Activated B cell treated with CpG ODN at 0.5 μM for 24 hours (primary cell): ENCODE results near the gene PPP2R2C. TPM values are rescaled to one million over a fixed set of nuclear protein-coding genes. Genes with fewer than 3 reads are reported as not detected.

Source experiments
- ATAC-seq: fragments of 200-7000 bp; cut with Tn5 transposase; one replicate; pipeline ENCODE4 v1.10.0; 2021; ENCODE audit warnings: low read depth, mild to moderate bottlenecking, moderate library complexity
- CTCF ChIA-PET: fragments of 350-600 bp; sonication (Branson Sonifier 250); formaldehyde crosslinking; loops from one replicate; lab custom pipeline; 2021; ENCODE audit warnings: antibody characterized with exemption; lab: Charles Lee
- POLR2A ChIA-PET: fragments of 350-600 bp; sonication (Branson Sonifier 250); formaldehyde crosslinking; loops from one replicate; lab custom pipeline; 2021; ENCODE audit warnings: antibody characterized with exemption; lab: Charles Lee
- DNase-seq: peaks from one replicate; pipeline ENCODE4 v3.0.0; 2022
- H3K27ac Mint-ChIP-seq: one replicate; pipeline ENCODE4 v1.8.0; 2020; ENCODE audit warnings: mixed read lengths
- H3K27me3 Mint-ChIP-seq: one replicate; pipeline ENCODE4 v1.8.0; 2021; ENCODE audit warnings: mixed read lengths
- H3K36me3 Mint-ChIP-seq: one replicate; pipeline ENCODE4 v1.8.0; 2021; ENCODE audit warnings: low read depth, mixed read lengths
- H3K4me1 Mint-ChIP-seq: one replicate; pipeline ENCODE4 v1.8.0; 2021; ENCODE audit warnings: mixed read lengths
- H3K4me3 Mint-ChIP-seq: one replicate; pipeline ENCODE4 v1.8.0; 2020; ENCODE audit warnings: mild to moderate bottlenecking, mixed read lengths
- H3K9me3 Mint-ChIP-seq: one replicate; pipeline ENCODE4 v1.8.0; 2020; ENCODE audit warnings: mixed read lengths
- CTCF ChIP-seq: fragments of 200-600 bp; IDR thresholded peaks from one replicate; pipeline ENCODE4 v1.8.0; 2022; ENCODE audit warnings: antibody characterized with exemption, mild to moderate bottlenecking
- intact Hi-C: fragments of 100-400 bp; cut with micrococcal nuclease; formaldehyde crosslinking; loops from one replicate; pipeline ENCODE4 v1.15.1; 2024
- total RNA-seq: library from RNA; stranded (reverse); gene quantifications from 2 replicates; pipeline ENCODE4 v1.2.3, GENCODE V29; 2022

The PPP2R2C gene
- total RNA-seq, 1 donor from 2014 or later, result not detected

GRCh38 chr4:6435010-6435409 is 37.4 kb downstream of the PPP2R2C start:
- H3K36me3 Mint-ChIP-seq, result no peaks in the 10 kb centered on the region
- no peaks in the 10 kb centered on the region for H3K4me1 Mint-ChIP-seq
- H3K9me3 Mint-ChIP-seq, result peaks cover 7% of the 10 kb centered on the region
- TF ChIP-seq CTCF, result no peak
- DNase-seq (no peak), ATAC-seq (no peak)
- CTCF ChIA-PET, result no interaction called here
- H3K27me3 Mint-ChIP-seq, result no peaks in the 10 kb centered on the region
- intact Hi-C loops, result no loop called here
- H3K4me3 Mint-ChIP-seq, result no peak overlapping the region
- POLR2A ChIA-PET, result no interaction called here
- no peak overlapping the region for H3K27ac Mint-ChIP-seq

GRCh38 chr4:6430927-6431326 is 41.5 kb downstream of the PPP2R2C start:
- ChIA-PET CTCF (no interaction called here), POLR2A (no interaction called here)

GRCh38 chr4:6427439-6428090 is 44.8 kb downstream of the PPP2R2C start:
- no peak for ATAC-seq
- no peak for TF ChIP-seq CTCF

More at GRCh38 chr4:6430927-6431326, 41.5 kb downstream of the PPP2R2C start:
- Mint-ChIP-seq H3K27ac (no peak overlapping the region), H3K36me3 (no peaks in the 10 kb centered on the region), H3K4me3 (no peak overlapping the region), H3K4me1 (no peaks in the 10 kb centered on the region), H3K27me3 (no peaks in the 10 kb centered on the region), H3K9me3 (peaks cover 7% of the 10 kb centered on the region)
- TF ChIP-seq CTCF, result no peak
- no peak for DNase-seq
- intact Hi-C loops, result no loop called here
- ATAC-seq, result no peak

GRCh38 chr4:6426571-6427438 is 45.6 kb downstream of the PPP2R2C start:
- no peak overlapping the region for H3K27ac Mint-ChIP-seq

More at GRCh38 chr4:6427439-6428090, 44.8 kb downstream of the PPP2R2C start:
- H3K27me3 Mint-ChIP-seq, result no peaks in the 10 kb centered on the region
- no peak overlapping the region for H3K4me3 Mint-ChIP-seq
- no peaks in the 10 kb centered on the region for H3K4me1 Mint-ChIP-seq
- ChIA-PET POLR2A (no interaction called here), CTCF (no interaction called here)
- no peak overlapping the region for H3K27ac Mint-ChIP-seq
- intact Hi-C loops, result no loop called here
- H3K36me3 Mint-ChIP-seq, result no peaks in the 10 kb centered on the region
- no peak for DNase-seq
- no peaks in the 10 kb centered on the region for H3K9me3 Mint-ChIP-seq

More at GRCh38 chr4:6426571-6427438, 45.6 kb downstream of the PPP2R2C start:
- Mint-ChIP-seq H3K27me3 (no peaks in the 10 kb centered on the region), H3K9me3 (no peaks in the 10 kb centered on the region), H3K4me1 (no peaks in the 10 kb centered on the region), H3K4me3 (no peak overlapping the region), H3K36me3 (no peaks in the 10 kb centered on the region)
- ChIA-PET POLR2A (no interaction called here), CTCF (no interaction called here)
- ATAC-seq, result no peak
- intact Hi-C loops, result no loop called here
- no peak for DNase-seq
- no peak for TF ChIP-seq CTCF
